Esophagus squamous epithelium (tissue), 5 donors: ENCODE data around the gene ANKRD9. TPM values are rescaled to one million over a fixed set of nuclear protein-coding genes. Genes with fewer than 3 reads are reported as not detected.
A peak's percentile ranks its signal among the peaks of the same experiment; 100 is the strongest.

Experiments used
- DNase-seq: peaks from one replicate; lab custom pipeline; 2025; lab: John Stamatoyannopoulos, UW
- H3K27ac ChIP-seq, 4 donors: fragments of 200-600 bp; sonication (generic); one replicate each; pipeline ENCODE4 v1.5.1; 2016 to 2019; ENCODE audit warnings: mild to moderate bottlenecking in 1 of 4
- H3K27me3 ChIP-seq, 4 donors: fragments of 200-600 bp; sonication (generic); 1 replicate in 3 of 4; 2 replicates in 1 of 4; pipeline versions ENCODE4 v1.5.1 to v1.6.0; 2017 to 2021; ENCODE audit warnings: antibody characterized with exemption in 1 of 4
- H3K36me3 ChIP-seq, 3 donors: fragments of 200-600 bp; sonication (generic); one replicate each; pipeline ENCODE4 v1.5.1; 2016 to 2019
- H3K4me1 ChIP-seq, 3 donors: fragments of 200-600 bp; sonication (generic); one replicate each; pipeline ENCODE4 v1.5.1; 2017 to 2019
- H3K4me3 ChIP-seq, 4 donors: fragments of 200-600 bp; sonication (generic); 1 replicate in 3 of 4; 2 replicates in 1 of 4; pipeline ENCODE4 v1.5.1; 2016 to 2019; ENCODE audit warnings: mild to moderate bottlenecking in 2 of 4, moderate library complexity in 1 of 4
- H3K9me3 ChIP-seq, 3 donors: fragments of 200-600 bp; sonication (generic); one replicate each; pipeline ENCODE4 v1.5.1; 2016 to 2019
- CTCF ChIP-seq, 6 experiments: fragments of 450-650 bp in 4 of 6; fragments of 200-600 bp in 2 of 6; sonication (generic) in 2 of 6; IDR thresholded peaks; one replicate each; pipeline ENCODE4 v1.5.1; 2016 to 2019; ENCODE audit warnings: antibody characterized with exemption in 6 of 6, mild to moderate bottlenecking in 4 of 6, moderate library complexity in 4 of 6
- POLR2A ChIP-seq, 4 donors: fragments of 450-650 bp; IDR thresholded peaks; one replicate each; pipeline ENCODE4 v1.6.1; 2017; ENCODE audit warnings: antibody characterized with exemption in 4 of 4, mild to moderate bottlenecking in 4 of 4, moderate library complexity in 3 of 4
- WGBS, 2 donors: methylation state at CpG; one replicate each; pipeline ENCODE4 v1.1.5; 2018; 5-methylcytosine and 5-hydroxymethylcytosine counted together
- intact Hi-C: fragments of 100-400 bp; cut with DNase I; formaldehyde crosslinking; loops from one replicate; pipeline ENCODE4 v1.15.0; 2022
- total RNA-seq, 4 donors: library from RNA; depleted of rRNA; stranded (reverse); fragments of >200 nt; gene quantifications; one replicate each; pipeline ENCODE4 v1.1.0, GENCODE V29; 2016
- donor health status: DM: yes; HTN: yes; CAD: no.

Gene ANKRD9
- total RNA-seq, 4 donors from 2014 or later = 20.0 to 39.0 (median 30.2) TPM

GRCh38 chr14:102502571-102502970 lies 7.0 kb downstream of the ANKRD9 start:
- intact Hi-C loops = loop anchor here (10.0 kb wide), 1 partner anchor 168 kb away; no protein-coding TSS in a partner anchor
- Histone ChIP-seq H3K36me3 (peaks cover under 1 to 58% (median 4%) of the 10 kb centered on the region in 3 donors), H3K27me3 (no peaks in the 10 kb centered on the region), H3K4me1 (peaks cover 0 to 27% (median 3%) of the 10 kb centered on the region in 3 donors), H3K9me3 (no peaks in the 10 kb centered on the region), H3K27ac (peak overlapping the region in 1 of 4 donors; percentile 65), H3K4me3 (no peak overlapping the region)
- 92 to 97% methylated on average over 10 of the region's 10 CpGs for WGBS, 2 donors
- TF ChIP-seq CTCF (IDR thresholded peaks at IDR 0.05) (no peak), POLR2A (IDR thresholded peaks at IDR 0.05) (no peak)
- DNase-seq = no peak

GRCh38 chr14:102501751-102502315 lies 7.7 kb downstream of the ANKRD9 start:
- Histone ChIP-seq H3K4me3 (no peak overlapping the region), H3K36me3 (peaks cover 4 to 58% (median 6%) of the 10 kb centered on the region in 3 donors), H3K9me3 (no peaks in the 10 kb centered on the region), H3K27ac (no peak overlapping the region), H3K27me3 (no peaks in the 10 kb centered on the region), H3K4me1 (peaks cover 0 to 27% (median 3%) of the 10 kb centered on the region in 3 donors)
- DNase-seq = no peak
- TF ChIP-seq POLR2A (IDR thresholded peaks at IDR 0.05) (no peak), CTCF (IDR thresholded peaks at IDR 0.05) (no peak)
- 81 to 88% methylated on average over 20 of the region's 20 CpGs for WGBS, 2 donors
- intact Hi-C loops = loop anchor here (10.0 kb wide), 1 partner anchor 167 kb away; no protein-coding TSS in a partner anchor

- WGBS, 2 donors = 83% methylated on average over 1 of the region's 3 CpGs; no CpG with 5 or more reads in 1 of the 2 donors
- TF ChIP-seq CTCF (IDR thresholded peaks at IDR 0.05) = no peak
- TF ChIP-seq POLR2A (IDR thresholded peaks at IDR 0.05) = no peak
- H3K9me3 ChIP-seq = no peaks in the 10 kb centered on the region
- intact Hi-C loops = loop anchor here (10.0 kb wide), 1 partner anchor 166 kb away; no protein-coding TSS in a partner anchor
- no peak overlapping the region for H3K4me3 ChIP-seq
- H3K27me3 ChIP-seq = no peaks in the 10 kb centered on the region
- DNase-seq = no peak
- peak overlapping the region in 3 of 4 donors; percentile 54 to 75 (median 74) for H3K27ac ChIP-seq
- peaks cover 4 to 54% (median 6%) of the 10 kb centered on the region in 3 donors for H3K36me3 ChIP-seq
- H3K4me1 ChIP-seq = peaks cover 0 to 27% (median 3%) of the 10 kb centered on the region in 3 donors
Measured at GRCh38 chr14:102500713-102501112, 8.9 kb downstream of the ANKRD9 start.

- Histone ChIP-seq H3K27ac (peak overlapping the region in 3 of 4 donors; percentile 54 to 75 (median 74)), H3K36me3 (peaks cover 4 to 49% (median 6%) of the 10 kb centered on the region in 3 donors), H3K9me3 (no peaks in the 10 kb centered on the region), H3K27me3 (no peaks in the 10 kb centered on the region), H3K4me3 (no peak overlapping the region), H3K4me1 (peaks cover 0 to 27% (median 3%) of the 10 kb centered on the region in 3 donors)
- 40 to 77% methylated on average over 4 to 6 of the region's 14 CpGs for WGBS, 2 donors
- no peak for TF ChIP-seq POLR2A (IDR thresholded peaks at IDR 0.05)
- no peak for TF ChIP-seq CTCF (IDR thresholded peaks at IDR 0.05)
- intact Hi-C loops = loop anchor here (10.0 kb wide), 1 partner anchor 165 kb away; no protein-coding TSS in a partner anchor
- DNase-seq = no peak
Measured at GRCh38 chr14:102500158-102500662, 9.4 kb downstream of the ANKRD9 start.
